Stomach (tissue), 9 donors: ENCODE measurements around the gene BRF1. TPM values are rescaled to one million over a fixed set of nuclear protein-coding genes. Genes with fewer than 3 reads are reported as not detected.

Experiments used
- DNase-seq, 2 donors: peaks; one replicate each; pipeline versions ENCODE4 v3.0.0 to v3.0.0-alpha.2; 2013 to 2019
- H3K27ac ChIP-seq, 5 donors: fragments of 200-600 bp in 4 of 5; sonication (generic) in 4 of 5; one replicate each; pipeline ENCODE4 v1.5.1; 2013 to 2019; ENCODE audit warnings: mild to moderate bottlenecking in 1 of 5, moderate library complexity in 1 of 5
- H3K27me3 ChIP-seq, 3 donors: fragments of 200-600 bp; sonication (generic); one replicate each; pipeline ENCODE4 v1.5.1; 2017 to 2019; ENCODE audit warnings: mixed run types in 1 of 3
- H3K36me3 ChIP-seq, 4 donors: fragments of 200-600 bp; sonication (generic); 1 replicate in 3 of 4; 2 replicates in 1 of 4; pipeline ENCODE4 v1.5.1; 2016 to 2019
- H3K4me1 ChIP-seq, 4 donors: fragments of 200-600 bp; sonication (generic); one replicate each; pipeline ENCODE4 v1.5.1; 2016 to 2019
- H3K4me3 ChIP-seq, 4 donors: fragments of 200-600 bp; sonication (generic) in 3 of 4; one replicate each; pipeline ENCODE4 v1.5.1; 2016 to 2019; ENCODE audit warnings: mild to moderate bottlenecking in 1 of 4
- H3K9me3 ChIP-seq, 4 donors: fragments of 200-600 bp; sonication (generic); one replicate each; pipeline ENCODE4 v1.5.1; 2016 to 2019
- EP300 ChIP-seq: sonication (generic); formaldehyde crosslinking; IDR thresholded peaks from one replicate; pipeline ENCODE4 v1.6.1; 2017; ENCODE audit warnings: antibody characterized with exemption
- POLR2A ChIP-seq, 4 donors: fragments of 450-650 bp; IDR thresholded peaks; one replicate each; pipeline ENCODE4 v1.6.1; 2016; ENCODE audit warnings: antibody characterized with exemption in 4 of 4, control low read depth in 2 of 4, mild to moderate bottlenecking in 1 of 4, moderate library complexity in 1 of 4
- POLR2AphosphoS5 ChIP-seq, 3 donors: sonication (generic); formaldehyde crosslinking; IDR thresholded peaks; one replicate each; pipeline ENCODE4 v1.6.1; 2016; ENCODE audit warnings: antibody characterized with exemption in 3 of 3
- WGBS, 5 donors: extraction: QIAGEN DNeasy Blood & Tissue Kit in 3 of 5; methylation state at CpG; one replicate each; pipeline versions ENCODE4 v1.1.5 to v1.1.7; 2013 to 2018; 5-methylcytosine and 5-hydroxymethylcytosine counted together
- intact Hi-C: fragments of 100-400 bp; cut with DNase I; formaldehyde crosslinking; loops from one replicate; pipeline ENCODE4 v1.15.1; 2023; ENCODE audit warnings: low total_unique reads
- polyA plus RNA-seq, 3 donors: library from polyadenylated mRNA; stranded (reverse); fragments of 200-250 nt; gene quantifications; one replicate each; pipeline ENCODE4 v1.2.3, GENCODE V29; 2013
- total RNA-seq, 5 donors: library from RNA; depleted of rRNA; stranded (reverse); fragments of >200 nt; gene quantifications; one replicate each; pipeline versions ENCODE4 v1.1.0 to v1.2.3, GENCODE V29; 2014 to 2016
- TF ChIP-seq, protein P1 (sequence below), 7 experiments: fragments of 450-650 bp in 4 of 7; fragments of 200-600 bp in 3 of 7; sonication (generic) in 3 of 7; IDR thresholded peaks; one replicate each; pipeline ENCODE4 v1.5.1; 2016 to 2019; ENCODE audit warnings: antibody characterized with exemption in 7 of 7, control low read depth in 2 of 7, mild to moderate bottlenecking in 1 of 7
- donor health status: healthy with polysubstance abuse.
- donor health status: Bipolar disorder and iron deficiency.
- donor health status: healthy.

The BRF1 gene
- total and polyA plus RNA-seq, 8 donors, result 9.2 to 141 (median 33.9) TPM

DNA sequence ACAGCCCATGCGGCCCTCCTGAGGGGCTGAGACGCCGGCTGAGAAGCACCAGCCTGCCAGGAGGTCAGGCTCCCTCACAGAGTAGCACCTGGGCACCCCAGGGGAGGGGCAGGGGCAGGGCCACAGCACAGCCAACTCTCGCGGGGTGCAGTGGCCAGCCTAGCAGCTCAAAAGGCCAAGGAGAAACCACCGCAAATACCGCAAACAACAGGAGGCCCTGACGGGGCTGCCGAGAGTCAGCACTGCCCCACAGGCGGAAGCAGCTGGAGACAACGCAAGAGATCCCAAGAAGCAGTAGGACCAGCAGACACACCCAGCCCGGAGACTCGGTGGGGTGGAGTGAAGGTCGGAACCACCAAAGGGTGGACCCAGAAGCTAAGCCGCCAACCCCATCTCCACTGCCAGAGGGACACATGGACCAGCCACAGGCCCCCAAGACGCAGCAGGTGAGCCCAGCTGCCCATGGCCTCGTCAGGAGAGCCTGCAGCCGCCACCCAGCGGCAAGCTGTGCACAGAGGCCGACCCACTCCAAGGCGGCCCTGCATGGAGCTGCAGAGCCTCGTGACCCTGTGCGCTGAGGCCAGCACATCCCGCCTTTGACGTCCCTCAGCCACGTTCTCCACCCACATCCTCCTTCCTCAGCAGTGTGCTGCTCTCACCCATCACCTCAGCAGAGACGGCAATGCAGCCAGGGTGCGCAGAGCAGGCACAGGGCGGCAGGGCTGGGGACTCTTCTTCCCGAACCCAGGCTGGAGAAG, 84.1 kb downstream of the BRF1 start:
- Histone ChIP-seq H3K4me1 (peaks cover 0 to 14% (median 10%) of the 10 kb centered on the region in 4 donors), H3K27ac (no peak overlapping the region), H3K27me3 (no peaks in the 10 kb centered on the region), H3K4me3 (no peak overlapping the region), H3K36me3 (peaks cover 37 to 93% (median 90%) of the 10 kb centered on the region in 4 donors), H3K9me3 (no peaks in the 10 kb centered on the region)
- TF ChIP-seq, protein P1, sequence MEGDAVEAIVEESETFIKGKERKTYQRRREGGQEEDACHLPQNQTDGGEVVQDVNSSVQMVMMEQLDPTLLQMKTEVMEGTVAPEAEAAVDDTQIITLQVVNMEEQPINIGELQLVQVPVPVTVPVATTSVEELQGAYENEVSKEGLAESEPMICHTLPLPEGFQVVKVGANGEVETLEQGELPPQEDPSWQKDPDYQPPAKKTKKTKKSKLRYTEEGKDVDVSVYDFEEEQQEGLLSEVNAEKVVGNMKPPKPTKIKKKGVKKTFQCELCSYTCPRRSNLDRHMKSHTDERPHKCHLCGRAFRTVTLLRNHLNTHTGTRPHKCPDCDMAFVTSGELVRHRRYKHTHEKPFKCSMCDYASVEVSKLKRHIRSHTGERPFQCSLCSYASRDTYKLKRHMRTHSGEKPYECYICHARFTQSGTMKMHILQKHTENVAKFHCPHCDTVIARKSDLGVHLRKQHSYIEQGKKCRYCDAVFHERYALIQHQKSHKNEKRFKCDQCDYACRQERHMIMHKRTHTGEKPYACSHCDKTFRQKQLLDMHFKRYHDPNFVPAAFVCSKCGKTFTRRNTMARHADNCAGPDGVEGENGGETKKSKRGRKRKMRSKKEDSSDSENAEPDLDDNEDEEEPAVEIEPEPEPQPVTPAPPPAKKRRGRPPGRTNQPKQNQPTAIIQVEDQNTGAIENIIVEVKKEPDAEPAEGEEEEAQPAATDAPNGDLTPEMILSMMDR (IDR thresholded peaks at IDR 0.05), result no peak
- no peak for TF ChIP-seq POLR2A (IDR thresholded peaks at IDR 0.05)
- no peak for TF ChIP-seq POLR2AphosphoS5 (IDR thresholded peaks at IDR 0.05)
- TF ChIP-seq EP300, result no peak
- WGBS, 5 donors, result 85 to 93% (median 90%) methylated on average over 22 to 30 of the region's 30 CpGs
- no peak for DNase-seq
- intact Hi-C loops, result no loop called here

DNA sequence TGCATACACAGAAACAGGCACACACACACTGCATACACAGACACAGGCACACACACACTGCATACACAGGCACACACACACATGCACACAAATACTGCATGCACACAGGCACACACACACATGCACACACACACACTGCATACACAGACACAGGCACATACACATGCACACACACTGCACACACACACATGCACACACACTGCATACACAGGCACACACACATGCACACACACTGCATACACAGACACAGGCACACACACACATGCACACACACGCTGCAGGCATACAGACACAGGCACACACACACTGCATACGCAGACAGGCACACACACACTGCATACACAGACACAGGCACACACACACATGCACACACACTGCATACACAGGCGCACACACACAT, 85.2 kb downstream of the BRF1 start:
- no peak for TF ChIP-seq EP300
- TF ChIP-seq POLR2AphosphoS5 (IDR thresholded peaks at IDR 0.05), result no peak
- no peak for TF ChIP-seq POLR2A (IDR thresholded peaks at IDR 0.05)
- TF ChIP-seq, protein P1 (IDR thresholded peaks at IDR 0.05), result no peak
- Histone ChIP-seq H3K4me3 (no peak overlapping the region), H3K4me1 (peaks cover 0 to 3% (median 2%) of the 10 kb centered on the region in 4 donors), H3K27me3 (no peaks in the 10 kb centered on the region), H3K36me3 (peaks cover 37 to 93% (median 90%) of the 10 kb centered on the region in 4 donors), H3K9me3 (no peaks in the 10 kb centered on the region), H3K27ac (no peak overlapping the region)
- 57 to 100% (median 85%) methylated on average over 2 to 3 of the region's 3 CpGs for WGBS, 5 donors
- intact Hi-C loops, result no loop called here
- no peak for DNase-seq

DNA sequence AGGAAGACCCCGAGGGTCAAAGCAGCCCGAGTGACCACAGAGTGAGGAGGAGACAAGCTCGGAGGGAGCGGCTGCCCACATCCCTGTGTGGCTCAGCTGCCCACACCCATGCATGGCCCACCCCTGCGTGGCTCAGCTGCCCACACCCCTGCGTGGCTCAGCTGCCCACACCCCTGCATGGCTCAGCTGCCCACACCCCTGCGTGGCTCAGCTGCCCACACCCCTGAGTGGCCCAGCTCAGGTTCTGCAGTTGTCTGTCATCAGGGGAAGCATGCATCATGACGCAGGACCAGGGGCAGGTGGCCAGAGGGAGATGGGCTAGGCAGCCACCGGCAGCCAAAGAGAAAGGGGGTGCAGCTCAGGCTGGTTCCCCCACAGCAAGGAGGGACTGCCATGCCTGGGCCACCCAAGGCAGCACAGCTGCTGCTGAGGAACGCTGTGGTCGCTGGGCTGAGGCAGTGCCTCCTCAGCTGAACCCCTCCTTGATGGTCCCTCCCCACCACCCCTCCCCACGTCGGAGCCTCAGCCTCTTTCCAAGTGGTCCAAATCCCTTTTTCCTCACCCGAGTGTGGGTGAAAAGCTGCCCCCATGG, 86.4 kb downstream of the BRF1 start:
- H3K4me1 ChIP-seq, result no peaks in the 10 kb centered on the region
- intact Hi-C loops, result no loop called here
- H3K36me3 ChIP-seq, result peaks cover 37 to 94% (median 90%) of the 10 kb centered on the region in 4 donors
- DNase-seq, result no peak
- no peak overlapping the region for H3K4me3 ChIP-seq
- H3K9me3 ChIP-seq, result no peaks in the 10 kb centered on the region
- no peaks in the 10 kb centered on the region for H3K27me3 ChIP-seq
- 84 to 93% (median 89%) methylated on average over 5 to 14 of the region's 14 CpGs for WGBS, 5 donors
- H3K27ac ChIP-seq, result no peak overlapping the region
- TF ChIP-seq EP300 (no peak), POLR2A (IDR thresholded peaks at IDR 0.05) (no peak), POLR2AphosphoS5 (IDR thresholded peaks at IDR 0.05) (no peak)
- TF ChIP-seq, protein P1 (IDR thresholded peaks at IDR 0.05), result no peak

GRCh38 chr14:105213361-105213760, 87.4 kb downstream of the BRF1 start:
- no peak for DNase-seq
- H3K36me3 ChIP-seq, result peaks cover 29 to 92% (median 86%) of the 10 kb centered on the region in 4 donors
- 86 to 93% (median 92%) methylated on average over 9 to 10 of the region's 10 CpGs for WGBS, 5 donors
- no peaks in the 10 kb centered on the region for H3K4me1 ChIP-seq
- TF ChIP-seq POLR2AphosphoS5 (IDR thresholded peaks at IDR 0.05), result no peak
- TF ChIP-seq, protein P1 (IDR thresholded peaks at IDR 0.05), result no peak
- TF ChIP-seq EP300, result no peak
- TF ChIP-seq POLR2A (IDR thresholded peaks at IDR 0.05), result no peak
- no peaks in the 10 kb centered on the region for H3K27me3 ChIP-seq
- intact Hi-C loops, result no loop called here
- no peak overlapping the region for H3K4me3 ChIP-seq
- no peaks in the 10 kb centered on the region for H3K9me3 ChIP-seq
- H3K27ac ChIP-seq, result no peak overlapping the region
